HG02870 (cell line): ENCODE measurements around the gene COA7.

ENCODE experiments used
- ATAC-seq: cut with Tn5 transposase; IDR thresholded peaks from one replicate; pipeline ENCODE4 v1.9.1; 2021; ENCODE audit warnings: mild to moderate bottlenecking, moderate library complexity; ENCODE audit not compliant: unreplicated experiment

The COA7 gene

GRCh38 chr1:52673513-52673912 lies 24.6 kb downstream of the COA7 start:
- no peak for ATAC-seq

GRCh38 chr1:52672946-52673345 lies 25.2 kb downstream of the COA7 start:
- ATAC-seq = no peak

GRCh38 chr1:52670604-52671003 lies 27.5 kb downstream of the COA7 start:
- ATAC-seq = no peak

- ATAC-seq = no peak
Measured at GRCh38 chr1:52669696-52670095, 28.5 kb downstream of the COA7 start.

GRCh38 chr1:52668711-52669110 lies 29.4 kb downstream of the COA7 start:
- no peak for ATAC-seq

GRCh38 chr1:52667984-52668383 lies 30.2 kb downstream of the COA7 start:
- no peak for ATAC-seq

GRCh38 chr1:52667290-52667689 lies 30.9 kb downstream of the COA7 start:
- no peak for ATAC-seq

- ATAC-seq = no peak
Measured at GRCh38 chr1:52665006-52665941, 32.9 kb downstream of the COA7 start.

GRCh38 chr1:52663716-52664115 lies 34.4 kb downstream of the COA7 start:
- ATAC-seq = no peak

GRCh38 chr1:52662645-52663313 lies 35.4 kb downstream of the COA7 start:
- ATAC-seq = no peak

- ATAC-seq = no peak
Measured at GRCh38 chr1:52660807-52661206, 37.3 kb downstream of the COA7 start.

- no peak for ATAC-seq
Measured at GRCh38 chr1:52659851-52660596, 38.1 kb downstream of the COA7 start.

GRCh38 chr1:52659356-52659755 lies 38.8 kb downstream of the COA7 start:
- ATAC-seq = peak; percentile 74

GRCh38 chr1:52658795-52659194 lies 39.4 kb downstream of the COA7 start:
- ATAC-seq = no peak

- ATAC-seq = no peak
Measured at GRCh38 chr1:52657702-52658101, 40.4 kb downstream of the COA7 start.

GRCh38 chr1:52654063-52654462 lies 44.1 kb downstream of the COA7 start:
- ATAC-seq = no peak

- no peak for ATAC-seq
Measured at GRCh38 chr1:52653207-52653849, 44.8 kb downstream of the COA7 start.

- no peak for ATAC-seq
Measured at GRCh38 chr1:52651904-52652303, 46.2 kb downstream of the COA7 start.

GRCh38 chr1:52645261-52645660 lies 52.9 kb downstream of the COA7 start:
- no peak for ATAC-seq

- no peak for ATAC-seq
Measured at GRCh38 chr1:52641307-52641706, 56.8 kb downstream of the COA7 start.

GRCh38 chr1:52640697-52641096 lies 57.5 kb downstream of the COA7 start:
- no peak for ATAC-seq
